ENCODE data around the gene DAP.

Gene DAP

GRCh38 chr5:10762776-10763500 lies 1.9 kb upstream of the DAP start:
- Histone ChIP-seq H3K27me3 (no peaks in the 10 kb centered on the region), H3K9me3 (no peaks in the 10 kb centered on the region), H3K4me1 (ENCODE audit: control insufficient read depth in 1 of 2, insufficient read depth in 1 of 2, low read depth in 1 of 2, low read length in 1 of 2) (peaks cover 28 to 32% of the 10 kb centered on the region in 2 experiments), H3K36me3 (no peaks in the 10 kb centered on the region), H3K27ac (peak overlapping the region; percentile 95), H3K4me3 (ENCODE audit: low read depth in 1 of 2, low read length in 1 of 2) (peak overlapping the region; percentile 71 to 78)
- peak; percentile 50 for TF ChIP-seq CTCF (IDR thresholded peaks at IDR 0.05)

GRCh38 chr5:10761933-10762775 lies 1.1 kb upstream of the DAP start:
- Histone ChIP-seq H3K4me1 (ENCODE audit: control insufficient read depth in 1 of 2, insufficient read depth in 1 of 2, low read depth in 1 of 2, low read length in 1 of 2) (peaks cover 28 to 32% of the 10 kb centered on the region in 2 experiments), H3K36me3 (no peaks in the 10 kb centered on the region), H3K9me3 (no peaks in the 10 kb centered on the region), H3K4me3 (ENCODE audit: low read depth in 1 of 2, low read length in 1 of 2) (peak overlapping the region; percentile 71 to 78), H3K27me3 (no peaks in the 10 kb centered on the region), H3K27ac (peak overlapping the region; percentile 95)
- no peak for TF ChIP-seq CTCF (IDR thresholded peaks at IDR 0.05)

GRCh38 chr5:10760921-10761184 lies 181 bp downstream of the DAP start:
- H3K4me3 ChIP-seq (ENCODE audit: low read depth in 1 of 2, low read length in 1 of 2) = peak overlapping the region; percentile 71 to 78
- H3K4me1 ChIP-seq (ENCODE audit: control insufficient read depth in 1 of 2, insufficient read depth in 1 of 2, low read depth in 1 of 2, low read length in 1 of 2) = peaks cover 28 to 32% of the 10 kb centered on the region in 2 experiments
- H3K27me3 ChIP-seq = no peaks in the 10 kb centered on the region
- H3K36me3 ChIP-seq = no peaks in the 10 kb centered on the region
- TF ChIP-seq CTCF (IDR thresholded peaks at IDR 0.05) = no peak
- H3K9me3 ChIP-seq = no peaks in the 10 kb centered on the region
- H3K27ac ChIP-seq = peak overlapping the region; percentile 95

- no peak for TF ChIP-seq CTCF (IDR thresholded peaks at IDR 0.05)
- Histone ChIP-seq H3K27ac (peak overlapping the region; percentile 95), H3K36me3 (no peaks in the 10 kb centered on the region), H3K4me1 (ENCODE audit: control insufficient read depth in 1 of 2, insufficient read depth in 1 of 2, low read depth in 1 of 2, low read length in 1 of 2) (peaks cover 28 to 32% of the 10 kb centered on the region in 2 experiments), H3K27me3 (no peaks in the 10 kb centered on the region), H3K9me3 (no peaks in the 10 kb centered on the region), H3K4me3 (ENCODE audit: low read depth in 1 of 2, low read length in 1 of 2) (peak overlapping the region; percentile 71 to 78)
Observed at GRCh38 chr5:10760096-10760920, 726 bp downstream of the DAP start.

- Histone ChIP-seq H3K27ac (no peak overlapping the region), H3K27me3 (no peaks in the 10 kb centered on the region), H3K4me3 (ENCODE audit: low read depth in 1 of 2, low read length in 1 of 2) (no peak overlapping the region), H3K4me1 (ENCODE audit: control insufficient read depth in 1 of 2, insufficient read depth in 1 of 2, low read depth in 1 of 2, low read length in 1 of 2) (peaks cover 28 to 32% of the 10 kb centered on the region in 2 experiments), H3K36me3 (no peaks in the 10 kb centered on the region), H3K9me3 (no peaks in the 10 kb centered on the region)
- TF ChIP-seq CTCF (IDR thresholded peaks at IDR 0.05) = no peak
Observed at GRCh38 chr5:10759111-10759510, 1.9 kb downstream of the DAP start.
